GM21576 (cell line): Measurements from ENCODE around the gene ZNF804A.
"Not testable (repeated sequence)": the region's sequence is repeated elsewhere in the genome, so short reads cannot be mapped to it uniquely, and the experiment has no call there.

ENCODE experiments used
- ATAC-seq: cut with Tn5 transposase; IDR thresholded peaks from one replicate; pipeline ENCODE4 v1.9.1; 2021; ENCODE audit warnings: mild to moderate bottlenecking, moderate library complexity; ENCODE audit not compliant: unreplicated experiment

The ZNF804A gene

GRCh38 chr2:184799379-184799778 is 201.1 kb downstream of the ZNF804A start:
- ATAC-seq = no peak

- ATAC-seq = no peak
Measured at GRCh38 chr2:184814421-184814820, 216.1 kb downstream of the ZNF804A start.

GRCh38 chr2:184815824-184816223 is 217.5 kb downstream of the ZNF804A start:
- ATAC-seq = no peak

GRCh38 chr2:184824597-184824996 is 226.3 kb downstream of the ZNF804A start:
- ATAC-seq = no peak

- ATAC-seq = no peak
Measured at GRCh38 chr2:184830531-184830930, 232.2 kb downstream of the ZNF804A start.

GRCh38 chr2:184834699-184835397 is 236.5 kb downstream of the ZNF804A start:
- no peak for ATAC-seq

GRCh38 chr2:184835398-184835715 is 237.0 kb downstream of the ZNF804A start:
- ATAC-seq = no peak

- no peak for ATAC-seq
Measured at GRCh38 chr2:184847331-184847730, 249.0 kb downstream of the ZNF804A start.

- no peak for ATAC-seq
Measured at GRCh38 chr2:184849516-184849915, 251.2 kb downstream of the ZNF804A start.

- ATAC-seq = no peak
Measured at GRCh38 chr2:184851576-184851975, 253.2 kb downstream of the ZNF804A start.

GRCh38 chr2:184859187-184859586 is 260.9 kb downstream of the ZNF804A start:
- no peak for ATAC-seq

- no peak for ATAC-seq
Measured at GRCh38 chr2:184860744-184861143, 262.4 kb downstream of the ZNF804A start.

- no peak for ATAC-seq
Measured at GRCh38 chr2:184875212-184875611, 276.9 kb downstream of the ZNF804A start.

- no peak for ATAC-seq
Measured at GRCh38 chr2:184875911-184876310, 277.6 kb downstream of the ZNF804A start.

- no peak for ATAC-seq
Measured at GRCh38 chr2:184877909-184878308, 279.6 kb downstream of the ZNF804A start.

- no peak for ATAC-seq
Measured at GRCh38 chr2:184879671-184880070, 281.3 kb downstream of the ZNF804A start.

GRCh38 chr2:184886585-184886984 is 288.3 kb downstream of the ZNF804A start:
- ATAC-seq = not testable (repeated sequence)

GRCh38 chr2:184890311-184890710 is 292.0 kb downstream of the ZNF804A start:
- ATAC-seq = no peak

GRCh38 chr2:184904991-184905390 is 306.7 kb downstream of the ZNF804A start:
- no peak for ATAC-seq

- no peak for ATAC-seq
Measured at GRCh38 chr2:184906160-184906559, 307.8 kb downstream of the ZNF804A start.

- no peak for ATAC-seq
Measured at GRCh38 chr2:184906709-184907108, 308.4 kb downstream of the ZNF804A start.

GRCh38 chr2:184908966-184909365 is 310.6 kb downstream of the ZNF804A start:
- no peak for ATAC-seq

- ATAC-seq = no peak
Measured at GRCh38 chr2:184920451-184920965, 322.2 kb downstream of the ZNF804A start.
